Posterior vena cava (tissue), 2 donors: Measurements from ENCODE around the gene SRRM3. TPM values are rescaled to one million over a fixed set of nuclear protein-coding genes. Genes with fewer than 3 reads are reported as not detected.
"Not testable (repeated sequence)": the region's sequence is repeated elsewhere in the genome, so short reads cannot be mapped to it uniquely, and the experiment has no call there.

Experiments used
- DNase-seq: peaks from one replicate; pipeline ENCODE4 v3.0.0-alpha.2; 2020; ENCODE audit warnings: low spot score
- intact Hi-C, 2 donors: fragments of 100-400 bp; cut with DNase I; formaldehyde crosslinking; loops; one replicate each; pipeline versions ENCODE4 v1.14.1 to v1.14.2; 2022 to 2023
- total RNA-seq, 2 donors: library from RNA; stranded (reverse); fragmentation: NEBNext Ultra II Directional; extraction: Animal tissue kit (Norgen Biotek cat#: 25700); gene quantifications; one replicate each; pipeline ENCODE4 v1.2.1, GENCODE V29; 2021
- donor health status: DM: yes; HTN: yes; CAD: no.
- donor health status: DM: yes; HTN: yes; CAD: no.

SRRM3 gene
- total RNA-seq, 2 donors from 2014 or later: 5.2 to 5.3 TPM

DNA sequence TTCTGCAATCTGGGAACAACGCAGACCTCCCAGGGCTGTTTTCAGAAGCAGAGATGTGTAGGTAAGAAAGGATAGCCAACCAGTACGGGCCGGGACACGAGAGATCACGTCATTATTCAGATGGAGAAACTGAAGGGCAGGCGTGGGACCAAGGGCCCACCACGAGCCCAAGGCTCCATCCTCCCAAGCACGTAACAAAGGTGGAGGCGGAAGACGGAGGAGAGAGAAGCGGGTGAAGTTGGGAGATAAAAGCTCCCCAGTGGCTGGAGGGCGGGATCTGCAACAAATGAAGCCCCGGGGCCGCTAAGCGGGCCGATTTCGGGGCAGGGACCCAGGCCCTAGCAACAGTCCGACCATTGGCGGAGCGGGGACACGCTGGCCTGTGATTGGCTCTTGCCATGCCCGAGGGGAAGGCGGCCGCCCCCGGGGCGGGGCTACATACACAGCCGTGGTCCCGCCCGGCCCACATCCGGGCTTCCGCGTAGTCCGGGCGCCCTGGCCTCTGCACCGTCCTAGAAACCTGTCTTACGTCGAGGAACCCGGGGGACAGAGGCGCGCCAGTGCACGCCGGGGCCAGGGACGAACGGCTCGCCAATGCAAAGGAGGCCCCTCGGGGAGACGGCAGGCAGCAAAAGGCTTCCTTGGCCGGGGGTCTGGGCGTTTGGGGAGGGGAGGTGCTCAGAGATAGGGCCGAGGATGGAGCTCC lies 116.2 kb downstream of the SRRM3 start:
- peak; percentile 99 for DNase-seq
- intact Hi-C loops: no loop called here

- intact Hi-C loops: no loop called here
- DNase-seq: peak; percentile 94
These were observed 117.0 kb downstream of the SRRM3 start for GRCh38 chr7:76318488-76319353.

GRCh38 chr7:76325092-76325491 lies 123.4 kb downstream of the SRRM3 start:
- peak; percentile 51 for DNase-seq
- intact Hi-C loops: no loop called here

DNA sequence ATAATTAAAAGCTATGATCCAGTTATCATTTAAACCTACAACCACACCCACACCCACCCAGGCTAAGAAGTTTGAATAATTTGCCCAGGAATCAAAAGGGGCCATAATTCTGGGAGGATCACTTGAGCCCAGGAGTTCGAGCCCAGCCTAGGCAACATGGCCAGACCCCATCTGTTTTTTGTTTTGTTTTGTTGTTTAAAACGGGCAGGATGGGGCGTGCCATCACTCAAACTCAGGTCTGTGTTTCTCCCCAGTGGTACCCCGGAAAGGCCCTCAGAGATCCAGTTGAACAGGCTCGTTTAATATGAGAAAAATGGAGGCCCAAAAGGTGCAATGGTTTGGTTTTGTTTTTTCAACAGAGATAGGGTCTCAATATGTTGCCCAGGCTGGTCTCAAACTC lies 124.1 kb downstream of the SRRM3 start:
- DNase-seq: peak; percentile 57
- intact Hi-C loops: no loop called here

DNA sequence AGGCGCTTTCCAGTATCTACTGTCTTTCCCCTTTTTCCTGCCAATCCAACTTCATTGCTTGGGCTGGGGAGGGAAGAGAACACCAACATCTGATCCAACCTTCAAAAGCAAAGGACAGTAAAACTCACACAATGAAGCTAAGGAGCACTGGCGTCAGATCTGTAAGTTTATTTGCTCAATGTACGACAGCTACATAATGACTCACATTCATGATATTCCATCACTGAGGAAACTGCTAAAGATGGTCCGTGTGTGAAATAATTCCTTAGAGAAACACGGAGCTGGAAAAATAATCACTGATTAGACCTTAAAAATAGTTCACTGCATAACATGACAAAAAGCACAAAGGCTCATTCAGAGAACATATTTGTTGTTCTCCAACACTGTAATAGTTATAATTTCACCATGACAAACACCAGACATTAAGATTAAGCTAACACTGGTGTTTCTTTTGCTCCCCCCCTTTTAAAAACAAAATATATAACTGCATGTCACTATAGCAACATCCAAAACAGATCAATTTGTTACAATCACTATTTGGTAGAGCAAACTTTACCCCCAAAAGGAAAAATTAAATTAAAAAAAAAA lies 125.0 kb downstream of the SRRM3 start:
- intact Hi-C loops: no loop called here
- DNase-seq: no peak

- intact Hi-C loops: no loop called here
- DNase-seq: peak; percentile 5
These were observed 125.9 kb downstream of the SRRM3 start for GRCh38 chr7:76327610-76328009.

GRCh38 chr7:76328389-76328788 lies 126.7 kb downstream of the SRRM3 start:
- DNase-seq: peak; percentile 45
- intact Hi-C loops: no loop called here

DNA sequence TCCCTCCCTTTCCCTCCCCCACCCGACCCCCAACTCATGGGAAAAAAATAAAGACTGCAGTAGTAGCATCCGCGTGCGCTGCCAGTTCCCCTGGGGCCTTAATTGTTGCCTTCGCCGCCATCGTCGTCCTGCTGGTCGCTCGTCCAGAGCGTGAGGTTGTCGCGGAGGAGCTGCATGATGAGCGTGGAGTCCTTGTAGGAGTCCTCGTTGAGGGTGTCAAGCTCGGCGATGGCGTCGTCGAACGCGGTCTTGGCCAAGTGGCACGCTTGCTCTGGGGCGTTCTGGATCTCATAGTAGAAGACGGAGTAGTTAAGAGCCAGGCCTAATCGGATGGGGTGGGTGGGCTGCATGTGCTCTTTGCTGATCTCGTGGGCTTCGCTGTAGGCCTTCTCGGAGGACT lies 127.8 kb downstream of the SRRM3 start:
- intact Hi-C loops: no loop called here
- DNase-seq: peak; percentile 81

GRCh38 chr7:76330261-76330660 lies 128.6 kb downstream of the SRRM3 start:
- intact Hi-C loops: no loop called here
- DNase-seq: peak; percentile 20

DNA sequence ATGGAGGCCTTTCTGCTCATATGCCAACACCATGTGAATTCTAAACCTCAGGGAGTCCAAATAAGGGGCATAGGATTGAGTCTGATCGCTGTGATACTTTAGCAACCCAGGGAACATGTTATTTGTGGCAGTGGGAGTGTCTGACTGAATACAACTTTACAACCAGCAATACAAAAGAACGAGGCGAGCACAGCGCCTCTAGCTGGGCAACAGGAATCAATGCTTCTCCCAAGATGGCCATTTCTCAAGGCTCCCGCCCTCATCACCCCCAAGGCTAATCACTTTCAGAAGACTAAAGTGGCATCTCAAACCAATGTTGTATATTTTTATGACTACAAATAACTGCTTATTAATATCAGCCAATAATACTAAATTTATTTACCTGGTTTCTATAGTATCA lies 129.0 kb downstream of the SRRM3 start:
- peak; percentile 14 for DNase-seq
- intact Hi-C loops: no loop called here

DNA sequence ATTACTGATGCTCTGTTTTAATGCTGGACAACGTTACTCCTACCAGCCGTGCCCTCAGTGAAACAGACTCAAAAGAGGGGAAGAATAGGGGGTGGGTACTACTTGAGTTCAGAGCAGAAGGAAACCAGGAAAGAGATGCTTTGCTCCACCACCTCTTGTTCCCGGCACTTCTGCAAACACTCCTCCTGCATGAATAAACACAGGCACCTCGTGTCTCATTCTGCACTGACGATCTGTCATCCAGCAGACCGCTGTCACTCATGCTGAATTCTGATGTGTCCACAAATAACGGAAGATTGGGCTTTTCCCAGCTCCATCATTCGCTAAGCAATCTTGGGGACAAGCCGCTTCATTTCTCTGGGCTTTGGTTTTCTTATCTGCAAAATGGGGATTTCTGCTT lies 130.4 kb downstream of the SRRM3 start:
- intact Hi-C loops: no loop called here

GRCh38 chr7:76333511-76334101 lies 131.9 kb downstream of the SRRM3 start:
- intact Hi-C loops: no loop called here
- DNase-seq: peak; percentile 82

More for the DNA sequence above, 130.4 kb downstream of the SRRM3 start:
- DNase-seq: peak; percentile 46

DNA sequence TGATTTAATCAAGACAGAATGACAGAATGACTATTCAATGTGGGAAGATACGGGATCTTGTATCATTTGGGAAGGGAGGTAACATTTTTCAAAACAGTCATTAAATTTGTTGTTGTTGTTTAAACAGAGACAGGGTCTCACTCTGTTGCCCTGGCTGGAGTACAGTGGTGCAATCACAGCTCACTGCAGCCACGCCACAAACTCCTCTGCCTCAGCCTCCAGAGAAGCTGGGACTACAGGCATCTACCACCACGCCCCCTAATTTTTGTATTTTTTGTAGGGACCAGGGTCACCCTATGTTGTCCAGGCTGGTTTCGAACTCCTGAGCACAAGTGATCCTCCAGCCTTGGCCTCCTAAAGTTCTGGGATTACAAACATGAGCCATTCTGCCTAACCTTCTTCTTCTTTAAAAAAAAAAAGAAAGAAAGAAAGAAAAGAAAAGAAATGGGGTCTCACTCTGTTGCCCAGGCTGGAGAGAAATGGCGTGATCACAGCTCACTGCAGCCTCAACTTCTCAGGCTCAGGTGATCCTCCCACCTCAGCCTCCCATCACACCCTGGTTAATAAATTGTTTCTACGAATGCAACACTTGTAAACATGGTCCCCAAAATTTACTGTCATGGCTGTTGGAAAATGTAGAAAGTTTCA lies 132.7 kb downstream of the SRRM3 start:
- peak; percentile 34 for DNase-seq
- intact Hi-C loops: no loop called here

DNA sequence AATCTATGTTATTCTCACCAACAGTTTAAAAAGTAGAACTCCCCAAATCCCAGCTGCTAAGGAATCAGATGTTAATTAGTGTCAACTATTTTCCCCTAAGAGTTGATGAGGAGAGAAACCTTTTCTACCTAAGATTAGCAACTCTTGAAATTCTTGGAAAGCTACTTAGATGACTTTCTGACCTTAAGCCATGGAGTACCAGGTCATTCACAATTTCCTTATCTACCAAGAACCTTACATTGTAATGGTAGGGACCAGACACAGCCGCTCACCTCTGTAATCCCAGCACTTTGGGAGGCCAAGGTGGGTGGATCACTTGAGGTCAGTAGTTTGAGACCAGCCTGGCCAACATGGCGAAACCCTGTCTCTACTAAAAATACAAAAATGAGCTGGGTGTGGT lies 133.7 kb downstream of the SRRM3 start:
- intact Hi-C loops: not testable (repeated sequence)
- peak; percentile 25 for DNase-seq

GRCh38 chr7:76336094-76336493 lies 134.4 kb downstream of the SRRM3 start:
- peak; percentile 23 for DNase-seq

More at GRCh38 chr7:76336094-76336493, 134.4 kb downstream of the SRRM3 start:
- intact Hi-C loops: no loop called here
